K562 (cell line): ENCODE data around the gene SPATA13. TPM values are rescaled to one million over a fixed set of nuclear protein-coding genes. Genes with fewer than 3 reads are reported as not detected.

Source experiments
- ATAC-seq: fragments of 200-7000 bp; cut with Tn5 transposase; 3 replicates; pipeline ENCODE4 v1.9.1; 2020; ENCODE audit warnings: moderate library complexity
- BruUV-seq: library from RNA; stranded (reverse); fragments of 400-500 nt; replicated peaks from 2 replicates; lab custom pipeline; 2021; lab: Mats Ljungman, UMichigan
- CTCF ChIA-PET: fragments of 300-600 bp; formaldehyde crosslinking; extraction: SDS; loops from one replicate; lab custom pipeline; 2021; ENCODE audit warnings: low intra/inter-chr PET ratio; lab: Yijun Ruan, JAX
- POLR2A ChIA-PET: fragments of 300-600, 350-650 bp; sonication (Branson Sonifier 250); formaldehyde crosslinking; extraction: SDS; loops from one replicate; lab custom pipeline; 2021; ENCODE audit warnings: antibody characterized with exemption, inconsistent platforms; lab: Yijun Ruan, JAX
- DNase-seq, 4 experiments: peaks; one replicate each; pipeline versions ENCODE4 v3.0.0 to v3.0.0-alpha.2; 2011 to 2018; ENCODE audit warnings: low spot score in 3 of 4, mixed read lengths in 3 of 4; ENCODE audit errors: extremely low read depth in 1 of 4
- FAIRE-seq: peaks from 2 replicates; lab custom pipeline; 2011; peaks lifted over from hg19 to GRCh38; lab: Jason Lieb, UNC
- H2AFZ ChIP-seq: 2 replicates; pipeline ENCODE4 v1.6.0; 2011; ENCODE audit warnings: low read depth, low read length, control low read depth, inconsistent platforms
- H3K27ac ChIP-seq: fragments of 200-600 bp; 3 replicates; pipeline ENCODE4 v1.8.0; 2011; ENCODE audit warnings: low read depth, mild to moderate bottlenecking, control low read depth, inconsistent platforms, low read length, moderate library complexity, mixed read lengths; ENCODE audit errors: extremely low read depth
- H3K27me3 ChIP-seq, 2 experiments: fragments of 300-600 bp in 1 of 2; 2 replicates in 1 of 2; 3 replicates in 1 of 2; pipeline versions ENCODE4 v1.6.0 to v1.8.0; 2011; ENCODE audit warnings: inconsistent platforms in 2 of 2, low read length in 2 of 2, mild to moderate bottlenecking in 1 of 2, mixed read lengths in 1 of 2, moderate library complexity in 1 of 2; ENCODE audit not compliant: control insufficient read depth in 2 of 2, insufficient read depth in 2 of 2
- H3K36me3 ChIP-seq: fragments of 300-600 bp; 3 replicates; pipeline ENCODE4 v1.8.0; 2011; ENCODE audit warnings: mild to moderate bottlenecking, low read length, inconsistent platforms; ENCODE audit not compliant: control insufficient read depth, insufficient read depth
- H3K4me1 ChIP-seq, 2 experiments: fragments of 200-600 bp in 1 of 2; replicated peaks in 1 of 2; 2 replicates in 1 of 2; 3 replicates in 1 of 2; pipeline versions ENCODE4 v1.5.1 to v1.8.0; 2011; ENCODE audit warnings: inconsistent platforms in 2 of 2, low read length in 2 of 2, mild to moderate bottlenecking in 1 of 2, mixed read lengths in 1 of 2, moderate library complexity in 1 of 2; ENCODE audit not compliant: control insufficient read depth in 2 of 2, insufficient read depth in 2 of 2
- H3K4me2 ChIP-seq: 2 replicates; pipeline ENCODE4 v1.6.1; 2011; ENCODE audit warnings: low read length, control low read depth, inconsistent platforms, mixed read lengths; ENCODE audit not compliant: insufficient read depth
- H3K4me3 ChIP-seq: fragments of 200-600 bp; sonication (generic), shearing (Covaris generic); 2 replicates; pipeline ENCODE4 v1.5.1; 2016; ENCODE audit warnings: control low read depth, inconsistent platforms
- H3K79me2 ChIP-seq: fragments of 200-600 bp; 3 replicates; pipeline ENCODE4 v1.8.0; 2011; ENCODE audit warnings: low read length, inconsistent platforms; ENCODE audit not compliant: control insufficient read depth, insufficient read depth
- H3K9ac ChIP-seq, 2 experiments: 2 replicates each; pipeline versions ENCODE4 v1.6.0 to v1.6.1; 2011; ENCODE audit warnings: low read depth in 2 of 2, low read length in 2 of 2, control low read depth in 1 of 2, inconsistent platforms in 1 of 2, mild to moderate bottlenecking in 1 of 2, mixed read lengths in 1 of 2; ENCODE audit not compliant: insufficient read depth in 1 of 2
- H3K9me1 ChIP-seq: one replicate; pipeline ENCODE4 v1.6.0; 2011; ENCODE audit warnings: inconsistent platforms, mild to moderate bottlenecking, low read length, moderate library complexity; ENCODE audit not compliant: control insufficient read depth, insufficient read depth
- H3K9me3 ChIP-seq: replicated peaks from 2 replicates; pipeline ENCODE4 v1.5.1; 2011; ENCODE audit warnings: low read depth, low read length, inconsistent platforms; ENCODE audit not compliant: control insufficient read depth, insufficient read depth
- H4K20me1 ChIP-seq: replicated peaks from 2 replicates; pipeline ENCODE4 v1.6.1; 2011; ENCODE audit warnings: low read length, inconsistent platforms, mixed read lengths; ENCODE audit not compliant: control insufficient read depth, insufficient read depth
- CHCHD3 ChIP-seq: fragments of 250-450 bp; sonication (Bioruptor Pico); IDR thresholded peaks from 2 replicates; pipeline ENCODE4 v2.1.2; 2022; ENCODE audit warnings: mild to moderate bottlenecking
- PBX2 ChIP-seq, 2 experiments: IDR thresholded peaks in 1 of 2; conservative IDR thresholded peaks in 1 of 2; 2 replicates each; pipeline ENCODE4 v1.6.1; 2016; ENCODE audit warnings: low read depth in 2 of 2, mild to moderate bottlenecking in 1 of 2, missing compliant biosample characterization in 1 of 2, missing genetic modification characterization in 1 of 2, moderate library complexity in 1 of 2
- PREB ChIP-seq: sonication (generic); formaldehyde crosslinking; IDR thresholded peaks from 2 replicates; pipeline ENCODE4 v1.8.1; 2023; ENCODE audit warnings: mild to moderate bottlenecking, missing genetic modification reagents
- RAD21 ChIP-seq, 2 experiments: fragments of 250-450 bp in 1 of 2; fragments of 450-650 bp in 1 of 2; sonication (Bioruptor Pico) in 1 of 2; formaldehyde crosslinking in 1 of 2; IDR thresholded peaks in 1 of 2; conservative IDR thresholded peaks in 1 of 2; 2 replicates each; pipeline versions ENCODE4 v1.4.0 to v1.8.0; 2020 to 2022; ENCODE audit warnings: mild to moderate bottlenecking in 2 of 2, moderate library complexity in 1 of 2
- ZSCAN29 ChIP-seq: fragments of 450-650 bp; IDR thresholded peaks from 2 replicates; pipeline ENCODE4 v1.6.1; 2017
- WGBS: fragments of 100-300 bp; shearing (Covaris generic); methylation state at CpG from one replicate; pipeline ENCODE4 v1.1.6; 2016; ENCODE audit warnings: low coverage, mixed read lengths; ENCODE audit not compliant: insufficient coverage; ENCODE audit errors: missing lambda C conversion rate; 5-methylcytosine and 5-hydroxymethylcytosine counted together
- in situ Hi-C: fragments of 300-500 bp; cut with MboI; formaldehyde crosslinking; loops from 4 replicates; pipeline ENCODE4 v1.15.0; 2018; ENCODE audit warnings: inconsistent platforms, mixed read lengths
- intact Hi-C: fragments of 100-400 bp; cut with micrococcal nuclease; formaldehyde crosslinking; loops from 2 replicates; pipeline ENCODE4 v1.14.2; 2022
- polyA plus RNA-seq, 8 experiments: library from polyadenylated mRNA; depleted of rRNA in 4 of 8; stranded (reverse) in 5 of 8; unstranded in 3 of 8; fragments of >200 nt; fragmentation: Nextera tagmentation in 2 of 8; fragmentation: Illumina TruSeq in 1 of 8; extraction: Ambion mirVana in 2 of 8; extraction: Trizol in 1 of 8; gene quantifications; 2 replicates each; pipeline versions ENCODE4 v1.2.1 to v1.2.3, GENCODE V29; 2011 to 2014; ENCODE audit warnings: inconsistent platforms in 1 of 8, missing spikeins in 1 of 8
- total RNA-seq, 7 experiments: library from RNA; depleted of rRNA in 6 of 7; stranded (reverse); fragments of >200 nt in 6 of 7; fragmentation: Illumina TruSeq in 2 of 7; extraction: Trizol in 2 of 7; gene quantifications; 2 replicates each; pipeline versions ENCODE4 v1.2.1 to v1.2.3, GENCODE V29; 2011 to 2021; ENCODE audit warnings: low replicate concordance in 1 of 7

The SPATA13 gene
- total and polyA plus RNA-seq, 9 of the 15 experiments (the other 6 are each of a cell fraction or from before 2014, with no cell fraction given) = 0.08 to 0.99 (median 0.21) TPM; not detected in 2

GRCh38 chr13:24228852-24229458, 68.4 kb downstream of the SPATA13 start (continued):
- TF ChIP-seq RAD21 (CRISPR knock-in tag; conservative IDR thresholded peaks at IDR 0.05 in 1 of 2, IDR thresholded peaks at IDR 0.05 in 1 of 2) = peak; percentile 32 to 57; a peak in 3 of 4 replicates
- no peak for TF ChIP-seq PREB (CRISPR knock-in tag)
- no peak for TF ChIP-seq ZSCAN29

GRCh38 chr13:24230428-24231072, 70.0 kb downstream of the SPATA13 start:
- H3K9me1 ChIP-seq = no peaks in the 10 kb centered on the region
- TF ChIP-seq CHCHD3 (CRISPR knock-in tag) (no peak), PBX2 (CRISPR knock-in tag; IDR thresholded peaks at IDR 0.05; ENCODE audit: low read depth) (no peak), PBX2 (tag; conservative IDR thresholded peaks at IDR 0.05; ENCODE audit: low read depth) (no peak)
- TF ChIP-seq, all 486 proteins: peak for 0
- ChIA-PET POLR2A (interaction anchor here (0.7 kb wide), 1 partner anchor 980 kb away, joined by 3 read pairs; no protein-coding TSS in a partner anchor), CTCF (no interaction called here)
- Histone ChIP-seq H3K36me3 (no peaks in the 10 kb centered on the region), H3K27me3 (no peaks in the 10 kb centered on the region), H3K27ac (no peak overlapping the region), H3K4me3 (no peak overlapping the region), H3K9ac (no peak overlapping the region), H3K9me3 (no peaks in the 10 kb centered on the region), H4K20me1 (no peaks in the 10 kb centered on the region; the same call in 1 of the 2 replicates), H2AFZ (no peak overlapping the region), H3K4me1 (no peaks in the 10 kb centered on the region), H3K79me2 (no peaks in the 10 kb centered on the region), H3K4me2 (no peak overlapping the region)
- intact Hi-C loops = no loop called here
- in situ Hi-C loops = loop anchor here (10.0 kb wide), 1 partner anchor 216 kb away; no protein-coding TSS in a partner anchor
- ATAC-seq = no peak
- no TSS peak for BruUV-seq
- WGBS = 0% methylated on average over 9 of the region's 12 CpGs
- no peak for FAIRE-seq
- no peak for DNase-seq
